Omental fat pad (tissue), 4 donors: ENCODE data around the gene CYP4F8. TPM values are rescaled to one million over a fixed set of nuclear protein-coding genes. Genes with fewer than 3 reads are reported as not detected.

ENCODE experiments used
- ATAC-seq: fragments of 150-250 bp; one replicate; pipeline ENCODE4 v1.9.1; 2016; ENCODE audit warnings: mild to moderate bottlenecking, moderate library complexity; ENCODE audit not compliant: low FRiP score
- DNase-seq: peaks from one replicate; pipeline ENCODE4 v3.0.0-alpha.2; 2019; ENCODE audit warnings: low spot score
- total RNA-seq, 4 donors: library from RNA; depleted of rRNA; stranded (reverse); fragments of >200 nt; gene quantifications; one replicate each; pipeline ENCODE4 v1.1.0, GENCODE V29; 2016
- TF ChIP-seq, protein P1 (sequence below), 3 donors: fragments of 450-650 bp; IDR thresholded peaks; one replicate each; pipeline ENCODE4 v1.5.1; 2016 to 2017; ENCODE audit warnings: antibody characterized with exemption in 3 of 3, mild to moderate bottlenecking in 3 of 3, moderate library complexity in 2 of 3

Gene CYP4F8, protein sequence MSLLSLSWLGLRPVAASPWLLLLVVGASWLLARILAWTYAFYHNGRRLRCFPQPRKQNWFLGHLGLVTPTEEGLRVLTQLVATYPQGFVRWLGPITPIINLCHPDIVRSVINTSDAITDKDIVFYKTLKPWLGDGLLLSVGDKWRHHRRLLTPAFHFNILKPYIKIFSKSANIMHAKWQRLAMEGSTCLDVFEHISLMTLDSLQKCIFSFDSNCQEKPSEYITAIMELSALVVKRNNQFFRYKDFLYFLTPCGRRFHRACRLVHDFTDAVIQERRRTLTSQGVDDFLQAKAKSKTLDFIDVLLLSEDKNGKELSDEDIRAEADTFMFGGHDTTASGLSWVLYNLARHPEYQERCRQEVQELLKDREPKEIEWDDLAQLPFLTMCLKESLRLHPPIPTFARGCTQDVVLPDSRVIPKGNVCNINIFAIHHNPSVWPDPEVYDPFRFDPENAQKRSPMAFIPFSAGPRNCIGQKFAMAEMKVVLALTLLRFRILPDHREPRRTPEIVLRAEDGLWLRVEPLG
- total RNA-seq: not detected

DNA sequence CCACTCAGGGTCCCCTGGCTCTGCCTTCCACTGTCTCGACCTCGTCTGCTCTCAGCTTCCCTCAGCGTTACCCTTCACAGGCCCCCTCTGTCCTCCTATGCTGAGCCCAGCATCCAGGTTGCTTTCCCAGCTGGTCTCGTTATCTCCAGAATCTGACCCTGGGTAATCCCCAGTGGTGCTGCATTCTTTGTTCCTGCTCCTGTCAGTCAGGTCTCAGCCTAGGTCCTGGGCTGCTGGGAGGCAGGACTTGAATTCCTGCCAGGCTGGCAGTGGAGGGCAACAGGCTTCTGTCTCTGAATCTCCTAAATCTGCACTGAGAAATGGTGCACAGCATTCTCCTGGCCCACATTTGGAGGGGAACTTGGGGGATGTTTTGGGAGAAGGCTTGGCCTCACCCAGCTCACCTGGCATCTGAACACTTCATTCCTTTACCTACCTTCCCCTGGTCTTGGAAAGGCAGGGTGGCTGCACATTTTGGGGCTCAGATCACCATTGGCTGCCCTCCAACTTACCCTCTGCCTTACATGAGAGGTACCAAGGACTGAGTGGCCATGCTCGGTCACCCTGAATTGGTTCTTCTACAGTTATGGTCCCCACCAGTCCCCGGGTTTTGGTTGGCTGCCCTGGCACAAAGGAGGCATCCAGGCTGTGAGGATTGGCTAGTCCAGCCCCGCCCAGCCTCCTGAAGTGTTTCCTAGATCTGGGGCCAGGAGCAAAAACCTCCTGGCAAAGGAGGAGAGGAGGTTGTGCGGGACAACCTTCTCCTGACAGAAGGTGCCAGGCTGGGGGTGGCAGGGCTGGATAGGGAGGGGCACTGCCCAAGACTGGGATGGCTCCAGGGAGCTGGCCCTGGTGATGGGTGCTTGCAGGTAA is at the start of gene CYP4F8:
Gene CYP4F8 (plus strand): TSS at position 712 of the 873 bp plus-strand sequence. CDS start 399 bp downstream, outside the sequence.
- no peak for DNase-seq
- TF ChIP-seq, protein P1, sequence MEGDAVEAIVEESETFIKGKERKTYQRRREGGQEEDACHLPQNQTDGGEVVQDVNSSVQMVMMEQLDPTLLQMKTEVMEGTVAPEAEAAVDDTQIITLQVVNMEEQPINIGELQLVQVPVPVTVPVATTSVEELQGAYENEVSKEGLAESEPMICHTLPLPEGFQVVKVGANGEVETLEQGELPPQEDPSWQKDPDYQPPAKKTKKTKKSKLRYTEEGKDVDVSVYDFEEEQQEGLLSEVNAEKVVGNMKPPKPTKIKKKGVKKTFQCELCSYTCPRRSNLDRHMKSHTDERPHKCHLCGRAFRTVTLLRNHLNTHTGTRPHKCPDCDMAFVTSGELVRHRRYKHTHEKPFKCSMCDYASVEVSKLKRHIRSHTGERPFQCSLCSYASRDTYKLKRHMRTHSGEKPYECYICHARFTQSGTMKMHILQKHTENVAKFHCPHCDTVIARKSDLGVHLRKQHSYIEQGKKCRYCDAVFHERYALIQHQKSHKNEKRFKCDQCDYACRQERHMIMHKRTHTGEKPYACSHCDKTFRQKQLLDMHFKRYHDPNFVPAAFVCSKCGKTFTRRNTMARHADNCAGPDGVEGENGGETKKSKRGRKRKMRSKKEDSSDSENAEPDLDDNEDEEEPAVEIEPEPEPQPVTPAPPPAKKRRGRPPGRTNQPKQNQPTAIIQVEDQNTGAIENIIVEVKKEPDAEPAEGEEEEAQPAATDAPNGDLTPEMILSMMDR (IDR thresholded peaks at IDR 0.05): no peak
- ATAC-seq: no peak

DNA sequence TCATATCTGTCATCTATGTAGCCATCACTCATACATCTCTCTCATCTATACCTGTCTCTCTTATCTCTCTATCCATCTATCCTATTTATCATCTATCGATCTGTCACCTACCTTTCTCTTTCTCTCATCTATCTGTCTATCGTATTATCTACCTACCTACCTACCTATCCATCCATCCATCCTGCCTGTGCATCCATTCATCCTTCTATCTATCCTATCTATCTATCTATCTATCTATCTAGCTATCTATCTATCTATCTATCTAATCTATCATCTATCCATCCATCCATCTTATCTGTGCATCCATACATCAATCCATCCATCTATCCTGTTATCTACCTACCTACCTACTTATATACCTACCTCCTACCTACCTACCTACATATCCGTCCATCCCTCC is 44.6 kb upstream of the CYP4F8 start:
- DNase-seq: no peak
- TF ChIP-seq, protein P1 (IDR thresholded peaks at IDR 0.05): no peak
- no peak for ATAC-seq

DNA sequence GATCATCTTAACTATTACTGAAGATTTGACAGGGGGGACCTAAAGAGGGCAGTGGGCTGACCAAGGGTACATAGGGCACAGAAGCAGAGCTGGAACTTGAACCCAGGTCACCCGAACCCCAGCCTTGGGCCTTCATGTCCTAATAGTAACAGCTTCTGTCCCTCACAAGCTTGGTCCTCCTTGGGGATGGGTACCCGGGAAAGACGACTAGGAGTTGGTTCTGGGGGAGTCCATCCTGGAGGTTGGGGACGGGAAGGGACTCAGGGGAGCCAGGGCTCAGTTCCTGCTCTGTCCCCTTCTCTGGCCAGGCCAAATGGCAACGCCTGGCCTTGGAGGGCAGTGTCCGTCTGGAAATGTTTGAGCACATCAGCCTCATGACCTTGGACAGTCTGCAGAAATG is 39.6 kb upstream of the CYP4F8 start:
- no peak for DNase-seq

DNA sequence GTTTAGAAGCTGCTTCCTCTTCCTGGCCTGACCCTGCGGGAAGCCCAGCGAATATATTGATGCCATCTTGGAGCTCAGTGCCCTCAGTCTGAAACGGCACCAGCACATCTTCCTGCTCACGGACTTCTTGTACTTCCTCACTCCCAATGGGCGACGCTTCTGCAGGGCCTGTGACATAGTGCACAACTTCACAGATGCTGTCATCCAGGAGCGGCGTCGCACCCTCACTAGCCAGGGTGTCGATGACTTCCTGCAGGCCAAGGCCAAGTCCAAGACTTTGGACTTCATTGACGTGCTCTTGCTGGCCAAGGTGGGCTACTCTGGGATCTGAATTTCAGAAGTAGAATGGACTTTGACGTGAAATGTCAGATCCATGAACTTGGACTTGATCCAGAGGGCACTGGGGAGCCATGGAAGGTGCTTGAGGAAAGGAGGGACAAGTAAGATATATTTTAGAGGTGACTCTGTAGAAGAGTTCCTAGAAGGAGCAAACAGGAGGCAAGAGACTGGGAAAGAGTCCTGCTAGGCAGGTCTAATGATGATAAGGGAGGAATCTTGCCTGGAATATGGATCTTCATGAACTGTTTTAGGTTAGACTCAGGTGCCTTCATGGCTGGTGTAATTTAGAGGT is 38.4 kb upstream of the CYP4F8 start:
- TF ChIP-seq, protein P1 (IDR thresholded peaks at IDR 0.05): no peak
- no peak for DNase-seq
- no peak for ATAC-seq

More for the DNA sequence above, 39.6 kb upstream of the CYP4F8 start:
- TF ChIP-seq, protein P1 (IDR thresholded peaks at IDR 0.05): no peak
- no peak for ATAC-seq

DNA sequence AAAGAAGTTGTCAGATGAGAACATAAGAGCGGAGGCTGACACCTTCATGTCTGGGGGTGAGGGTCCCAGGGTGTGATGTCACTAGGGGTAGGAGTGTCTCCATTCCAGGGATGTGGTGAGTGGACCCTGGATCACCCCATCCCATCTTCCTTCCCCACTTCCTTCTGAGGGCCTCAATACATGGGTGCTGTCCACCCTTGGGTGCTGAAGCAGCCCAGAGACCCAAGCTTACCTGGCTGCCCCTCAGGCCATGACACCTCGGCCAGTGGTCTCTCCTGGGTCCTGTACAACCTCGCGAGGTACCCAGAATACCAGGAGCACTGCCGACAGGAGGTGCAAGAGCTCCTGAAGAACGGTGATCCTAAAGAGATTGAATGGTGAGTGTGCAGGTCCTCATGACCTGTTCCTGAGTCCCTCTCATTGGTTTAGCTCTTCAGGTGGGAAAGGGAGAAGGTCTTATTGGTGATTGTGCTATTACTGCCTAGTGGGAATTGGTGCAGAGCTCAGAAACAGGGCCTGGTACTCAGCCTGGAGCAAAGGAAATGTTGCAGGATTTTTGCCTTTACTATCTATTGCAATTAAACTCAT is 37.7 kb upstream of the CYP4F8 start:
- no peak for ATAC-seq
- TF ChIP-seq, protein P1 (IDR thresholded peaks at IDR 0.05): no peak
- no peak for DNase-seq

DNA sequence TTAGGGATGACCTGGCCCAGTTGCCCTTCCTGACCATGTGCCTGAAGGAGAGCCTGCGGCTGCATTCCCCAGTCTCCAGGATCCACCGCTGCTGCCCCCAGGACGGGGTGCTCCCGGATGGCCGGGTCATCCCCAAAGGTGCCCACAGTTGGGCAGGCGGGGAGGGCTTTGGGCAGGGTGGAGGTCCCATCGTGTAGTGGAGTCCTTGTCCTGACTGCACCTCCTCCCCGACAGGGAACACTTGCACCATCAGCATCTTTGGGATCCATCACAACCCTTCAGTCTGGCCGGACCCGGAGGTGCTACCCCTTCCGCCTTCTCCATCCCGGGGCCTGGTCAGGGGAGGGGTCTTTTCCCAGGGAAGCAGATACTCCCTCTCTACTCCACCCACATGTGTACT is 31.7 kb upstream of the CYP4F8 start:
- TF ChIP-seq, protein P1 (IDR thresholded peaks at IDR 0.05): no peak
- DNase-seq (no peak), ATAC-seq (no peak)
